GM18502 (cell line): ENCODE data around the gene ABCD1.

Source experiments
- ATAC-seq: cut with Tn5 transposase; IDR thresholded peaks from one replicate; pipeline ENCODE4 v1.9.1; 2021; ENCODE audit warnings: mild to moderate bottlenecking; ENCODE audit not compliant: unreplicated experiment, poor library complexity

Gene ABCD1

DNA sequence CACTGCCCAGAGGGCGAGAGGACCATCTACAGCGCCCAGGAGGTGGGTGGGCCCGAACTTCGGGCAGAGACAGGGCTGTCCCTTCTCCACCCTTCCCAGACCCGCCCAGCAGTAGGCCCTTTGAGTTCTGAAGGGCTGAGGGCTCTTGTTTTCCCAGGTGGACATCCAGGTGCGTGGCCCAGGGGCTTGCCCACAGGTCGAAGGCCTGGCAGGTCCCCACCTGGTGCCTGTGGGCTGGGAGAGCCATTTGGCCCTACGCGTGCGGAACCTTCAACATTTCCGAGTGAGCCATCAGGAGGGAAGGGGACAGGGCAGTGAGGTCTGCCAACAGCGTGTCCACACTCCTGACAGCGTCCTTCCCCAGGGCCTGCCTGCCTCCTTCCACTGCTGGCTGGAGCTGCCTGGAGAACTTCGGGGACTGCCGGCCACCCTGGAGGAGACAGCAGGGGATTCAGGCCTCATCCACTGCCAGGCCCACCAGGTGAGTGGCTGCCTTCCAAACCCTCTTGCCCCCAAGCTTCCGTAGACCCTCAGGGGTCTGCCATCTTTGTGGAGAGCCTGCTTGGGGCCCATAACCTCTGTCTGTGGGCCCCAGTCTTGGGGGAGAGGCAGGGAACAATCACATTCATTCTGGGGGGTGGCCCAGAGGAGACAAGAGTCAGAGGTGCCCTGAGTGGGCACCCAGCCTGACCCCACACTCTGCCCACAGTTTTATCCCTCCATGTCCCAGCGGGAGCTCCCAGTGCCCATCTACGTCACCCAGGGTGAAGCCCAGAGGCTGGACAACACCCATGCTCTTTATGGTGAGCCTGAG, 46.2 kb downstream of the ABCD1 start:
- no peak for ATAC-seq

DNA sequence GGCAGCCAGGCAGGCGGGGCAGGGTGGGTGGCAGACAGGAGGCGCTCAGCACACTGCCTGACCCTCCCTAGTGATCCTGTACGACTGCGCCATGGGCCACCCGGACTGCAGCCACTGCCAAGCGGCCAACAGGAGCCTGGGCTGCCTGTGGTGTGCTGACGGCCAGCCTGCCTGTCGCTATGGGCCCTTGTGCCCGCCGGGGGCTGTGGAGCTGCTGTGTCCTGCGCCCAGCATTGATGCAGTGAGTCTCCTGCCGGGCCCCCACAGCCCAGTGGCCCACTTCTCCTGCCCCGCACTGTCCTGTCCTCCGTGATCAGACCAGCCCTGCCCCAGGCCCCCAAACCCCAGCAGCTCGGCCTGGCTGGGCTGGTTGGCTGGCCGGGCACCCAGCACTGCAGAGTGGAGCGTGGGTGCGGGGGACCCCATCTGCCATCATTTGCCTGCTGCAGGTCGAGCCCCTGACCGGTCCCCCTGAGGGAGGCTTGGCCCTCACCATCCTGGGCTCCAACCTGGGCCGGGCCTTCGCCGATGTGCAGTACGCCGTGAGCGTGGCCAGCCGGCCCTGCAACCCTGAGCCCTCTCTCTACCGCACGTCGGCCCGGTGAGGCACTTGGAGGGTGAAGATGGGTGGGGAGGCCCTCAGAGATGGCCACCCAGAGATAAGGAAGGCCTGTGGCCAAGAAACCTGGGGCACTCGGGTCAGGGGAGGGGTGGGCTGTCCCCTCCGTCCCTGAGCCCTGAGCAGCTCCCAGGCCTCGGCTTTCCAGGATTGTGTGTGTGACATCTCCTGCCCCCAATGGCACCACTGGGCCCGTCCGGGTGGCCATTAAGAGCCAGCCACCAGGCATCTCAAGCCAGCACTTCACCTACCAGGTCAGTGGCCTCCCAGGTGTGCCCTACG, 47.0 kb downstream of the ABCD1 start:
- ATAC-seq: no peak

DNA sequence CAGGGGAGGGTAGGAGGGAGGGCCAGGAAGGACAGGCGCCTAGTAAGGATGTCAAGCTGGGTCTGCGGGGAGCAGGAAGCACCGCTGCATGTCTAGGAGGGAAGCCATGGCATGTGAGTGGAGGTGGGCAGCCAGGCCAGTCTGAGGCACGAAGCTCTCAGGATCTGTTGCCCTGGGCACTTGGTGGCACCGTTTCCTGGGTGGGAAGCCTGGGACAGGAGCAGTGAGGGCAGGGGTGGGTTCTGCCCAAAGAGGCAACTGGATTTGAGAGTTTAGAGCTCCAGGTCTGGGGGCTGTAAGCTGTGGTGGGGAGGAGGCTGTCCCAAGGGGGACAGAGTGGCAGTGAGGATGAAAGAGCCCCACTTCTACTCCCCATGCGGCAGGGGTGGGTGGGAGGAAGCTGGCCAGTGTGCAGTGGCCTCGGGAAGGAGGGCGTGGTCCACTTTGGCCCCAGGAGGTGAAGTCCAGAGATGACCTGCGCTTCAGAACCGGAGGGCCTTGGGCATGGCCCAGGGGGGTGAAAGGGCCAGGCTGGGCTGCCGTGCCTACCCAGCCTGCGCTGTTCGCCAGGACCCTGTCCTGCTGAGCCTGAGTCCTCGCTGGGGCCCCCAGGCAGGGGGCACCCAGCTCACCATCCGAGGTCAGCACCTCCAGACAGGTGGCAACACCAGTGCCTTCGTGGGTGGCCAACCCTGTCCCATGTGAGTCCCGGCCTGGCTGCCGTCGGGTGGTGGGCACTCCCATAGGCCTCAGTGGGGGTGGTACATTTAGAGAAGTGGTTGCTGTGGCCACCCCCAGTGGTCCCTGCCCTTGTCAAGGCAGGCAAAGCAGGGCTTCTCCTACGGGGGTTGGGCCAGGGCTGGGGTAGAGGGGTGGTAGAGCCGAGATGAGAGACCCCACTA, 47.9 kb downstream of the ABCD1 start:
- no peak for ATAC-seq

DNA sequence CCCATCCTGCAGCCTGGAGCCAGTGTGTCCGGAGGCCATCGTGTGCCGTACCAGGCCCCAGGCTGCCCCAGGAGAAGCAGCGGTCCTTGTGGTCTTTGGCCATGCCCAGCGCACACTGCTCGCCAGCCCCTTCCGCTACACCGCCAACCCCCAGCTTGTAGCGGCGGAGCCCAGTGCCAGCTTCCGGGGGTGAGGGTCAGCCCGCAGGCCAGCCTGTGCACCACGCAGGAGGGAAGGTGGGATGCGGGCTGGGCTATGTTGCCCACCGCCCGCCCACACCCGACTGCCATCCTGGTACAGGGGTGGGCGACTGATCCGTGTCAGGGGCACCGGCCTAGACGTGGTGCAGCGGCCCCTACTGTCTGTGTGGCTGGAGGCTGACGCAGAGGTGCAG, 48.6 kb downstream of the ABCD1 start:
- no peak for ATAC-seq

- no peak for ATAC-seq
These were observed 49.3 kb downstream of the ABCD1 start for GRCh38 chrX:153773741-153774575.

GRCh38 chrX:153774576-153775292, 50.1 kb downstream of the ABCD1 start:
- ATAC-seq: no peak

DNA sequence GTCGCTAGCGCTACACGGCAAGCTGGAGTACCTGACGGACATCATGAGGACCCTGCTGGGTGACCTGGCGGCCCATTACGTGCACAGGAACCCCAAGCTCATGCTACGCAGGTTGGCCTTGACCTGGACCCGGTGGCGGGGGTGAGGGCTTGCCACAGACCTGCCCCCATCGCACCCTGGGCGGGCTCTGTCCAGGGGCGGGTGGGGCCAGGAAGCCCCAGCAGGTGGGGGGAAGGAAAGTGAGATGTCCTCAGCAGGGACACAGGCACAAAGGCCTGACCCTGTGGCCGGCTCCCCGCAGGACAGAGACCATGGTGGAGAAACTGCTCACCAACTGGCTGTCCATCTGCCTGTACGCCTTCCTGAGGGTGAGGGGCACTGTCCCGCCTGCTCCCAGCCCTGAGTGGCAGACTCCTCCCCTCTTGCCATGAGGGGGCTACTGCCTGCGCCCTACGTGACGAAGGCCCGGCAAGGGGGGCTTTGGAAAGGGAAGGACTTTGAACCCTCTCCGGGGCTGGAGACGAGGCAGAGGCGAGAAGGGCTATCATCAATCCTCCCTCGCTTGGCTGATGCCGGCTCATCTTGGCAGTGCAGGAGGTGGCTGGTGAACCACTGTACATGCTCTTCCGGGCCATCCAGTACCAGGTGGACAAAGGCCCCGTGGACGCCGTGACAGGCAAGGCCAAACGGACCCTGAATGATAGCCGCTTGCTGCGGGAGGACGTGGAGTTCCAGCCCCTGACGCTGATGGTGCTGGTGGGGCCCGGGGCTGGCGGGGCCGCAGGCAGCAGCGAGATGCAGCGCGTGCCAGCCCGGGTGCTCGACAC, 50.9 kb downstream of the ABCD1 start:
- ATAC-seq: no peak

- no peak for ATAC-seq
These were observed 51.5 kb downstream of the ABCD1 start for GRCh38 chrX:153776120-153776599.

DNA sequence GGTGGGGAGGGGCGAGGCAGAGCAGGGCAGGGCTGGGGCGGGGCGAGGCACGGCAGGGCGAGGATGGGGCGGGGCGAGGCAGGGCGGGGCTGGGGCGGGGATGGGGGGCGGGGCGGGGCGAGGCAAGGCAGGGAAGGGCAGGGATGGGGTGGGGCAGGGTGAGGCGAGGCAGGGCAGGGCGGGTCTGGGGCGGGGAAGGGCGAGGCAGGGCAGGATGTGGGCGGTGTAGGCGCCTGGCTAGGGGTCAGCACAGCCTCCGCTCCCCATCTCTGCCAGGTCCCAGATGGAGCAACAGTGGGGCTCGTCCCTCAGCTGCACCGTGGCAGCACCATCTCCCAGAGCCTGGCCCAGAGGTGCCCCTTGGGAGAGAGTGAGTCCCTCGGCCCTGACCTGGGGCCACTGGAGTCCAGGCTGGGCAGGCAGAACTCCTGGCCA, 52.0 kb downstream of the ABCD1 start:
- no peak for ATAC-seq

GRCh38 chrX:153777261-153778090, 52.8 kb downstream of the ABCD1 start:
- ATAC-seq: no peak

DNA sequence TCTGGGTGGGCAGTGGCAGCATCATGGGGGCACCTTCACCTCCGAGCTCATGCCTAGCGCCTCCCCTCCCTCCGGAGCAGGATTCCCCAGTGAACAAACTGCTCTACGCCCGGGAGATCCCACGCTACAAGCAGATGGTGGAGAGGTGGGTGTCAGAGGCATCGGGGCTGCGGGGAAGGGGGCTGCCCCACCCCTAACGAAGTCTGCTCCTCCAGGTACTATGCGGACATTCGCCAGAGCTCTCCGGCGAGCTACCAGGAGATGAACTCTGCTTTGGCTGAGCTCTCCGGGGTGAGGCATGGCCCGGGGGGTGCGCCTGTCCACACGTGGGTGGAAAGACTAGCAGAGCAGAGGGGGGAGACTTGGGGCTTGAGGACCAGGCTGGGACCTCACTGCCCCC, 53.5 kb downstream of the ABCD1 start:
- no peak for ATAC-seq

DNA sequence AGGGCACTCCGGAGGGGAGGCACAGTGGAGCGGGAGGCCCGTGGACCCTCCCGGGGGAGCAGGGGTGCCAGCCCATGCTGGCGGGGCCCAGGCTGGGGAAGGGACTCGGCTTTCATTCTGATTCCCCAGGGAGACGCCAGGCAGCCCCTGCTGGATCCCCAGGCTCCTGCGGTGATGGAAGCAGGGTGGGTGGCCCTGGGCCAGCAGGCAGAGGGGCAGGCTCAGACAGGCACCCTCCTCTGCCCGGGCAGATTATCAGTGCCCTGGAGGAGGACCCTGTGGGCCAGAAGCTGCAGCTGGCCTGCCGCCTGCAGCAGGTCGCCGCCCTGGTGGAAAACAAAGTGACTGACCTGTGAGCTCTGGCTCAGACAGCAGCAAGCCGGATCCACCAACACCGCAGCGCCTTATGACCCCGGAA, 54.0 kb downstream of the ABCD1 start:
- no peak for ATAC-seq

GRCh38 chrX:153779891-153780677, 55.4 kb downstream of the ABCD1 start:
- no peak for ATAC-seq

GRCh38 chrX:153780678-153781427, 56.2 kb downstream of the ABCD1 start, which contains the start of gene SRPK3:
Gene SRPK3, plus strand, starts transcription at chrX:153781041. Its CDS starts 46 bp downstream, at chrX:153781087.
- ATAC-seq: no peak

GRCh38 chrX:153781428-153782047, 56.9 kb downstream of the ABCD1 start:
- ATAC-seq: no peak
